ENCODE results near the gene DNASE1L3. TPM values are rescaled to one million over a fixed set of nuclear protein-coding genes. Genes with fewer than 3 reads are reported as not detected.

Gene DNASE1L3
- total and polyA plus RNA-seq, 2 of the 13 experiments (the other 11 are each of a cell fraction or from before 2014, with no cell fraction given): 0.86 to 1.7 TPM

GRCh38 chr3:58173669-58174398 is 36.9 kb downstream of the DNASE1L3 start (continued):
- TF ChIP-seq ZBTB39 (CRISPR knock-in tag; IDR thresholded peaks at IDR 0.05) (peak; percentile 72; the same call in 1 of the 2 replicates), FOXC1 (CRISPR knock-in tag; IDR thresholded peaks at IDR 0.05; ENCODE audit: borderline replicate concordance) (0 out of 2 replicates have a peak, but pooled peaks have one; percentile 30), ZBTB25 (CRISPR knock-in tag; IDR thresholded peaks at IDR 0.05) (no peak; the same call in 1 of the 2 replicates), MXD3 (CRISPR knock-in tag; IDR thresholded peaks at IDR 0.05) (peak; percentile 24; the same call in 1 of the 2 replicates), XRCC5 (optimal IDR thresholded peaks at IDR 0.05; ENCODE audit: low read length) (peak; percentile 22), ZFY (CRISPR knock-in tag; IDR thresholded peaks at IDR 0.05) (peak; percentile 30; the same call in 1 of the 2 replicates), PATZ1 (CRISPR knock-in tag; IDR thresholded peaks at IDR 0.05) (peak; percentile 32; the same call in 1 of the 2 replicates), ZNF468 (CRISPR knock-in tag; IDR thresholded peaks at IDR 0.05) (no peak), KLF15 (CRISPR knock-in tag; IDR thresholded peaks at IDR 0.05; ENCODE audit: borderline replicate concordance) (no peak), ZMYM4 (CRISPR knock-in tag; IDR thresholded peaks at IDR 0.05) (peak; percentile 35), ZNF614 (CRISPR knock-in tag; IDR thresholded peaks at IDR 0.05; ENCODE audit: borderline replicate concordance) (peak; percentile 42; the same call in 1 of the 2 replicates), HOXA5 (CRISPR knock-in tag; IDR thresholded peaks at IDR 0.05) (no peak), KIAA2018 (CRISPR knock-in tag; IDR thresholded peaks at IDR 0.05; ENCODE audit: borderline replicate concordance) (peak; percentile 39; the same call in 1 of the 2 replicates), ZNF556 (CRISPR knock-in tag; IDR thresholded peaks at IDR 0.05; ENCODE audit: borderline replicate concordance) (peak; percentile 3; the same call in 1 of the 2 replicates)
